DMS53 (cell line): ENCODE results near the gene GRB10.
"Not testable (repeated sequence)": the region's sequence is repeated elsewhere in the genome, so short reads cannot be mapped to it uniquely, and the experiment has no call there.

Experiments used
- DNase-seq: peaks from one replicate; lab custom pipeline; 2025; lab: John Stamatoyannopoulos, UW

Gene GRB10

GRCh38 chr7:50743016-50743415, 39.7 kb downstream of the GRB10 start:
- no peak for DNase-seq

GRCh38 chr7:50742401-50742800, 40.3 kb downstream of the GRB10 start:
- DNase-seq: no peak

GRCh38 chr7:50739744-50740435, 42.8 kb downstream of the GRB10 start:
- peak; percentile 93 for DNase-seq

- peak; percentile 68 for DNase-seq
Observed at GRCh38 chr7:50738932-50739331, 43.8 kb downstream of the GRB10 start.

- not testable (repeated sequence) for DNase-seq
Observed at GRCh38 chr7:50735836-50736235, 46.9 kb downstream of the GRB10 start.

GRCh38 chr7:50735333-50735732, 47.4 kb downstream of the GRB10 start:
- DNase-seq: no peak

GRCh38 chr7:50734246-50734645, 48.5 kb downstream of the GRB10 start:
- no peak for DNase-seq

- DNase-seq: no peak
Observed at GRCh38 chr7:50733552-50733951, 49.1 kb downstream of the GRB10 start.

GRCh38 chr7:50731703-50732582, 50.8 kb downstream of the GRB10 start:
- DNase-seq: no peak

GRCh38 chr7:50730446-50731400, 52.0 kb downstream of the GRB10 start:
- no peak for DNase-seq

- no peak for DNase-seq
Observed at GRCh38 chr7:50729962-50730361, 52.7 kb downstream of the GRB10 start.

GRCh38 chr7:50728184-50728583, 54.5 kb downstream of the GRB10 start:
- no peak for DNase-seq

- no peak for DNase-seq
Observed at GRCh38 chr7:50727711-50728110, 55.0 kb downstream of the GRB10 start.

- no peak for DNase-seq
Observed at GRCh38 chr7:50727072-50727471, 55.6 kb downstream of the GRB10 start.

- DNase-seq: no peak
Observed at GRCh38 chr7:50725774-50726173, 56.9 kb downstream of the GRB10 start.

GRCh38 chr7:50724526-50725520, 57.9 kb downstream of the GRB10 start:
- DNase-seq: no peak

- no peak for DNase-seq
Observed at GRCh38 chr7:50723888-50724287, 58.8 kb downstream of the GRB10 start.

GRCh38 chr7:50723173-50723572, 59.5 kb downstream of the GRB10 start:
- no peak for DNase-seq

- DNase-seq: no peak
Observed at GRCh38 chr7:50721661-50722259, 60.9 kb downstream of the GRB10 start.

- peak; percentile 14 for DNase-seq
Observed at GRCh38 chr7:50721160-50721559, 61.5 kb downstream of the GRB10 start.
